ENCODE measurements around the gene AHNAK.
A peak's percentile ranks its signal among the peaks of the same experiment; 100 is the strongest.
"Not testable (repeated sequence)": the region's sequence is repeated elsewhere in the genome, so short reads cannot be mapped to it uniquely, and the experiment has no call there.

Gene AHNAK

DNA sequence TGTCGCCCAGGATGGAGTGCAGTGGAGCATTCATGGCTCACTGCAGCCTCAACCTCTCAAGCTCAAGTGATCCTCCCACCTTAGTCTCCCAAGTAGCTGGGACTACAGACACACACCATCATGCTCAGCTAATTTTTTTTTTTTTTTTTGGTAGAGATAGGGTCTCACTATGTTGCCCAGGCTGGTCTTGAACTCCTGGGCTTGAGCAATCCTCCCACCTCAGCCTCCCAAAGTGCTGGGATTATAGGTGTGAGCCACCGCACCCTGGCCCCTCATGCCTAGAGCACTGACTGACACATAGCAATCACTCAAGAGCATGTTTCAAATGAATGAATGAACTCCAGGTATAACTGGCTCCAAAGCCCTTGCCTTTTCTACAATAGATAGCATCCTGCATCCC is 3.9 kb upstream of the AHNAK start:
- not testable (repeated sequence) for DNase-seq (ENCODE audit: low read depth in 2 of 2)

DNA sequence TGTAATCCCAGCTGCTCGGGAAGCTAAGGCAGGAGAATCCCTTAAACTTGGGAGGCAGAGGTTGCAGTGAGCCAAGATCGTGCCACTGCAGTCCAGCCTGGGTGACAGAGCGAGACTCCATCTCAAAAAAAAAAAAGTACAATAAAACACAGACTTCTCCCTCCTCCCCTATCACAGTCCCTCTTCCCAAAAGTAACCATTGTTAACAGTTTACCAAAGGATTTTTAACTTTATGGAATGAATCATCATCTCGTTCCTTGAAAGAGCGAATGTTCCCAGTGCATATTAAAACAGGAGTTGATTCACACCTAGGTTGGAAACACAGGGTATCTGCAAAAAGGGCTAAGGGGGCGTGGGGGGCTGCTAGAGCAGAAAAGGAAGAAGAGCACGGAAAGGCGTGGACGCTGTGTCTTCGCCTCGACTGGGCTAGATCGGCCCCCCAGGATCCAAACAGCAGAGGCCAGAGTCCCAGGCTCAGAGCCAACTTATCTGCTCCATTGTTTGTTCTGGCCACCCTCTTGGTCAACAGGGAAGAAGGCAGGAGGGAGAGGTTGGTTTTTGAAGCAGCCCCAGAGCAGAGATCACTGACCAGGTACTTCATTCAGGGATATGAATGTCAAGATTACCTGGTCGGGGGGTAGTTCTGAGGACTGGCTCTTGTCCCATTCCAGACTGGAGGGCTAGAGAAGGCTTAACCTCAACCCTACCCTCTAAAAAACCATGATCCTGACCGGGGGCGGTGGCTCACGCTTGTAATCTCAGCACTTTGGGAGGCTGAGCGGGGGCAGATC is 2.1 kb upstream of the AHNAK start:
- no peak for DNase-seq (ENCODE audit: low read depth in 2 of 2)

DNA sequence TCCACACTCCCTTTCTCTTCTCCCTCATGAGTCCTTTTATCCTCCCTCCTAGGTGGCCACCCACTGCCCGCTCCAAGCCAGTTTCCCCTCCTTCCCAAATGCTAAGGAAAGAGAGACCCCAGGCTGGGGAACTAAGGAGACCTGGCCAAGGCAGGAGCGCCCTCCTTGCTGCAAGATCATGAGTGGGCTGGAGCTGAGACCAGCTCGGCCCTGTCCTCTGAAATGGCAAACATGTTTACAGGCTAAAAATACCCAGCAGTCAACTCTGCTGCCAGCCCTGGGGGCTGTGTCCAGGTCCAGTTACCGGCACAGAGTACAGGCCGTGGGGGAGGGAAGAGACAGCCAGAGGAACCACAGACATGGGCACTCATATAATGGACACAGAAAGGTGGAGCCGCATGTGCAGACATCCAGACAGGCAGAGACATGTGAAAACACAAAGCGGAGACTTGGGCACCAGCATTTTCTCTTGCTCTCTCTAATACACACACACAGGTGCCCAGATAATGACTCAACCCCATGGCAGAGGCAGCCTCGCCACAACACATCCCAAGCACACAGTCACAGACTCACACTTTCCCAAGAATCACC is 1.2 kb upstream of the AHNAK start:
- no peak for DNase-seq (ENCODE audit: low read depth in 2 of 2)

DNA sequence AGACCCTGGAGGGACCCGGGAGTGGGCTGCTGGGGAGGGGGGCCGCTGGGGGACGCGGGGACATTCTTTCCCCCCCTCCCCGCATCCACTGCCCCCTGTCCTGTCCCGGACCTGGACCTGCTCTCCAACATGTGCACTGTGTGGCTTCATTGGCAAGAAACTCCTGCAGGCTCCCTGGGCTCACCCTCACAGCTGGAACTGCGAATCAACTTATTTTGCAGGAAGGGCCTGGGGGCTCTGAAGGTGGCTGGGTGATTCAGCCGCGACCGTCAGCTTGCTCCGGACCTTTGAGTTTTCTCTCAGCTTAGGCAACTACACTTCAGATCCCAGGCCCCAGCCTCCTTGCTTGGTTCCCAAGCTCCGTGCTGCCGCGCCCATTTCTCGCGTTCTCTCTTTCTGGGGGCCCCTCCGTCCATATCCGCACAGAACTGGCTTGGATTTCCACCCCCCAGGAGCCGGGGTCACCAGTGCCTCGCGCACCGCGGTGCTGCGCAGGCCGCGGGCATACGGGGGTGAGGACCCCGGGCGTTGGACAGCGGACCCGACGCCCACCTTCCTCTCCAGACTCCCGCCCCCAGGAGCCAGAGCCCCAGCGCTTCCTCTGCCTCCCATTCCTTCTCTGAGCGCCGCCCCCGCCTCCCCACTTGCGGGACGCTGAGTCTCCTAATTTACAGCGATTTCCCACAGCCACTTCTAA is 471 bp upstream of the AHNAK start:
- DNase-seq (ENCODE audit: low read depth in 2 of 2) = no peak

DNA sequence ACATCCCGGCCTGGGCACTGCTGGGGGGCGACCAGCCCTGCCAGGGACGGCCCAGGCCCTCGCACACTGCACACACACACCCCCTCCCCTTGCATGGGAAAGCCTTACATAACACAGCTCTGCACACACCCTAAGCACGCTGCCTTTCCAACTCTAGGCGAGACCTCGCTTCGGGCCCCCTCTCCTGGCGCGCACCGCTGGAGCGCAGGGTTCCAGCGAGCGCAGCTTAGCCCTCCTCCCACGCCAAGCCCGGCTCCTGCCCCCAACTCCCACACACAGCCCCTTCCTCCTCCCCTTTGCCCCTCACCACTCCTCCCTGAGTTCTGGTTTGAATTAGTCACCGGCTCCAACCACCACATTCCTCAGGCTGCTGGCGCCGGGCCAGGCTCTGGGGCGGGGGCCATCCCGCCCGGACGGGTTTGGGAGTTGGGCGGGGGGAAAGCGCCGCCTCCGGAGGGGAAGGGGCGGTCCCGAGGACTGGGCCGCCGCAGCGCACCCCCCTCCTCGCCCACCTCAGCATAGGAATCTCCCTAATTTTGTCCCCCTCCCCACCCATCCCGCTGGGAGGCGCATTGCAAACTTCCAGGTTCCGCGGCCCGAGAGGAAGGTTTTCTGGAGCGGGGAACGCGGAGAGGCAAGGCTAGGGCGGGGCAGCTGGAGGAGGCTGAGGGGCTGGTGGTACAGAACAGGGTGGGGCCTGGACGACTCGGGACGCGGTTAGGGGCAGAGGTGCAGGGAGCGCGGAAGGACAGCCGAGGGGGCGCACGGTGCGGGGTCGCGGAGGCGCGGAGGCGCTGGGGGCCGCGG is 966 bp downstream of the AHNAK start:
- peak in 1 of 2 donors; percentile 47 for DNase-seq (ENCODE audit: low read depth in 2 of 2)

DNA sequence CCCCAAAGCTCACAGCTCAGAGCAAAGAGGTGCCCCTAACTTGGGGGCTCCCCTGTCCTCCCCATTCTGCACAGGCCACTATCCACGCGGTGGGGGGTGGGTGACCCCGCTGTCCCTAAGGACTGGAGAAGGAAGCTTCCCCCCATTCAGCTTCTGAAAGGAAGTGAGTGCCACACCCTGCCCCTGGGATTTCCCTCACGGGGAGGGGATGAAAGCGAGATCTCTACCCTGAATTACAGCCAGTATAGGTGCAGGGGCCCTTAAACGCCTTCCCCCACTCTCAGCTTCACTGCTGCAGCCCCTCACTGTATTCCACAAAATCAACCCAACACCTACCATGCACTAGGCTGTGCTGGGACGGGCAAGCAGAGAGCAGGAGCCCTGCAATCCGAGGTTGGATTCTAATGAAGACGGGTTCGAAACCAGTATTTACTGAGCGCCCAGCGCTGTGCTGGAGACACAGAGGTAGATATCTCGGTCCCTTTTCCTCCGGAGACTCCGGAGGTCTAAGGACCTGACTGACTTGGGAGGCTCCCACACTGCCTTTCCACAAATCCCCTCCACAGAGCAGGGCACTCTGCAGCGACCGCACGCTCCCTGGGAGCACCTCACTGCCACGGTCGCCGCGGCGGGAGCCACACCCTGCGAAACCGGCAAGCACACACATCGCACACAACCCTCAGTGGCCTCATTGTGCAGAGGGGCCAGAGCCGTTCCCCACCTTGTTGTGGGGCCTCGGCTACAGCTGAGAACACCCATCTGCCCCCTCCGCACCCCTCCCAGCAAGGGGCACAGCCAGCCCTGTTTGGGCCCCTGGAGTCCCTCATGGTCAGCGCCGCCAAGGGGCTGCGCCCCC is 1.8 kb downstream of the AHNAK start:
- no peak for DNase-seq (ENCODE audit: low read depth in 2 of 2)

DNA sequence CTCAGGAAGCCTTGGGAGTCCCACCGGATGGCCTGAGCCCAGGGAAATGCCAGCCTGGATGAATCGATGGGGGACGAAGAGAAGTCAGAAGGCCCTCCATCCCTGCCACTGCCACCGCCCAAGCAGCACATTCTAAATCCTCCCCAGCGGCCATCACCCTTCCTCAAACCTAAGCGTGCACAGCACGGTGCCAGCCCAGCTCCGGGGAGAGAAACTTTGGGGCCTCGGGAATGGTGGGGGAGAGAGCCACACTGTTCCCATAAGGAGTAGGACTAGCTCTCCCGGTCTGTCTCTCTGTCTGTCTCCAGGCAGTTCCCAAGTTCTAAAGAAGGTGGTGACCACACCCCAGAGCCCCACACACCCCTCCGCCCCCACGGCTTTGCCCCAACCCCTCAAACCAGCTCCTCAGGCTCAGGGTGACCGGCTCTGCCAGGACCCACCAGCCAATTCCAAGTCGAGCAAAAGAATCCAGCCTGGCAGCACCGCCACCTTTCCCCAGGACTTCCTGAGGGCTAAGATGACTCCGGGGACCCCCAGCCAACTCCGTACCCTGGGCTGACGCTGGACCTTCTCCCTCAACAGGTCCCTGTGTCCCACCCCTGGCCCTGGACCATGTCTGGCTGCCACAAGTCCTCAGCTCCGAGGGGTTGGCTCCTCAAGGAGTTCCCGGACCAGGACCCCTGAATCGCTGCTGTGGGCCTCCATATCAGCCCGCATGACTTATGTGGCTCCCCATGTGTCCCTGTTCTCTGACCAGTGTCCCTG is 2.7 kb downstream of the AHNAK start:
- no peak for DNase-seq (ENCODE audit: low read depth in 2 of 2)

DNA sequence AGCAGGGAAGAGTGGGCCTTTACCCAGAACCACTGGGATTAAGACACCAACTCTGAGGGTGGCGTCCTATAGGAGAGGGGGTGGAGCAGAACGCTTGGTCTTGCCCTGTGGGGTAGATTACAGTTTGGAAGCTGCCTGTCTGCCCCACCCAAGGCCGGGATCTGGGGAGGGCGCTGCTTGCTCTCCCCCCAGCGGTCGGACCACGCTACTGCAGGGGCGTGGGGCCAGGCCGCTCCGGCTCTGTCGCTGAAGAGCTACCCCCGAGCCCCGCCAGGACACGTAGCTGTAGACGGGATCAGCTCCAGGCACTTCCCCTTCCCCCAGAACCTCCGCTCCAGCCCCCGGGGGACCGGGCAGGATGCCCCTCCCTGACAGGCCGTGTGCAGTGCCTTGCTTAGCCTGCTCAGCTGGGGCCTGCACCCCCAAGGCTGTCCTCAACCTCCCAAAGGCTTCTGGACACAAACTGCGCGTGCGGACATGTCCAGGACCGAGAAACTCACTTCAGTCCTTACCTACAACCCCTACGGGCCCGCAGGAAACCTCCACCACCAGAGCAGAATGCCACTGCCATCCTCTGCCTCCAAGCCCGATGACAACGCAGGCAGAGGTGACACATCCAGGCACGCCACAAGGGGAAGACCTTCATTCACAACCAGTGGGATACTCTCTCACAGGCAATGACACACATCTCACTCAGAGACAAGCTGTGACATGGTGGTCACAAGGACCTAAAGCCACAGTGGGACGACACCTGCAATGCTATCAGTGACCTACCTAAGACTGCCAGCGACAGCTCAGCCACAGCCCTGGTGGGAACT is 3.6 kb downstream of the AHNAK start:
- DNase-seq (ENCODE audit: low read depth in 2 of 2) = peak in 1 of 2 donors; percentile 52

DNA sequence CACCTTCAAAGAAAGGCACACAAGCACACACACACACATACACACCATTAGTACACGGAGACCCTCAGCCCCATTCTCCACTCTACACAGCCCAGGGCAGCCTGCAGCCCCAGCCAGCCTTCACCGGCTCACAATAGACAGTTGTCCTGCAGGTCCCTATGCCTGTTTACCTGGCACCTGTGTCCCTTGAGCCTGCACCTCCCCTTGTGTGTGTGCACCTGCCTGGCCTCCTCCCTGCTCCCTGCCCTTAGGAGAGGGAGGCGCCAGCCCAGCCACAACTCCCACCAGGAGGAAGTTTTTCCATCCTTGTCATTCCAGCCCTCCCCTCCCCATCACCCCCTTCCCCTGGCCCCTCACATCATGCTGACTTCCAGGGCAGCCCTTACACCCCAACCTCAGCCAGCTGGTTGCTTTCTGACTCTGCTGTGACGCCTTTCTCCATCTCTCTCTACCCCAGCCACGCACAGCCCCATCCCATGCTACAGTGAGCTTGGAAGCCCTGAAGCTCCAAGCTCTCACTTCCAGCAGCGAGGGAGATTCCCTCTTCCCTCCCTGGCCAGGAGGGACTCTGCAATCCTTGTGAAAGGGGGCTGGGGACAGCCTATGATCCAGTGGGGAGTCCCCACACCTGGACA is 4.4 kb downstream of the AHNAK start:
- no peak for DNase-seq (ENCODE audit: low read depth in 2 of 2)

DNA sequence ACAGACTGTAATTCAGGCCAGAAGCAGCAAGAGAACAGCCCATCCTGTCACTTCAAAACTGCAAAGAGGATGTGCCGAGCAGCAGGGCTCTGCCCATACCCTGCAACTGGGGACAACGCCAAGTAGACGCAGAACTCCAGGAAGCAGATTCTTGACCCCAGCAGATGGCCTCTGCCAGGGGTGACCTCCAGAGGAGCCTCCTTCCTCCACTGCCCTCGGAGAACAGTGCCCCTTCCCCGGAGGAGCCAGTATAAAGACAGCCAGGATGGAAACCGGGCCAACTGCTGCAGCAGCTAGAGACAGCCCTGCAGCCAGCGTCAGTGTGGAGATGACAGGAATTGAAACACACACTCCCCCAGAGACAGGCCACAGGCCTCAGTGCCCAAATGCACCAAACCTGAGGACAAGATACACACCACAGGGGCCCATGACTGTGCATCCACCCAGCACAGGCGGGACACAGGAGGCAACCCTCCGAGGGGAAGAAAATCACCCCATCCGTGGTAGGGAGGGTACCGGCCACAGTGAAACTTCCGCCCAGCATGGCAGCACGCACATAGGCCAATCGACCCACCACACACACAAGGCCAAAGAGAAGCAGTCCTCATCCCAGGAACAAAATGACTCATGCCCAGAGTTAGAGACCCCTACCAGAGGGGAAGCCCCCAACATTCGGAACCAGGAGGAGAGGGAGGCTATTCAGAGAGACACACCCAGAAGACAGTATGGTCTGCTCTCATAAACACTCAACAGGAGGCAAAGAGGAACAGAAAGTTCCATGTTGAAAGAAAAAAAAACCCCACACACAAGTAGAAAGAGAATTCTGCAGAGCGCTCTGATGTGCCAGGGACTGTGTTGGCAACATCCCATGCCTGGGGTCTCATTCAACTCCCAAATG is 5.6 kb downstream of the AHNAK start:
- no peak for DNase-seq (ENCODE audit: low read depth in 2 of 2)

DNA sequence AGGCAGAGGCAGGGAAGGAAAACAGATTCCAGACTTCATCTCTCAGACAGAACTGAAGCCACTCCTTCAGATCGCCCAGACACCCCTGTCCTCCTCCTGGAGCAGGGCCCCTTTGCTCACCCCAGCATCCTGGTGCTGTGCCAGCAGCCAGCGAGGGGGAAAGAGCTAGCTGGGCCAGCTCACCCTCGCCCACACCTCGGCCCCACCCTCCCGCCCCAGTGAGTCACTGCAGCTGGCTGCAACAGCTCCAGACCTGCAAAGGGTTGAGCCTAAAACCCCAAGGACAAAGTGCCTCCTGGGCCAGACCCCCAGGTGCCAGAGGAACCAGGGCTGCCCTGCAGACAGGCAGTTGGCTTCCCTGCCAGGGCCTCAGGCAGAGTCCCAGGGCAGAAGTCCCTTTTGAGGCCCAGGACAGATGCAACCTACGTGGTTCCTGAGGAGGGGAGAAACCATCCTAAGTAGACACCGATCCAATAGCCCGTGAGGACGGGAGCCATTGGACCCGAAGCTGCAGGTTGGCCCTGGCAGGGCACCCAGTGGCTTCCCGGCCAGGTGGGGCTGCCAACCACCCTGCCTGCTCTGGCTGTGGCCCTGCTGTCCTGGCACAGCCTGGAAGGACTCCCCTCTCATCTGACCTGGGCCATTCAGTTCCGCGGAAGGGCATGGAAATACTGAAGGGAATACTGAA is 7.2 kb downstream of the AHNAK start:
- DNase-seq (ENCODE audit: low read depth in 2 of 2) = no peak

DNA sequence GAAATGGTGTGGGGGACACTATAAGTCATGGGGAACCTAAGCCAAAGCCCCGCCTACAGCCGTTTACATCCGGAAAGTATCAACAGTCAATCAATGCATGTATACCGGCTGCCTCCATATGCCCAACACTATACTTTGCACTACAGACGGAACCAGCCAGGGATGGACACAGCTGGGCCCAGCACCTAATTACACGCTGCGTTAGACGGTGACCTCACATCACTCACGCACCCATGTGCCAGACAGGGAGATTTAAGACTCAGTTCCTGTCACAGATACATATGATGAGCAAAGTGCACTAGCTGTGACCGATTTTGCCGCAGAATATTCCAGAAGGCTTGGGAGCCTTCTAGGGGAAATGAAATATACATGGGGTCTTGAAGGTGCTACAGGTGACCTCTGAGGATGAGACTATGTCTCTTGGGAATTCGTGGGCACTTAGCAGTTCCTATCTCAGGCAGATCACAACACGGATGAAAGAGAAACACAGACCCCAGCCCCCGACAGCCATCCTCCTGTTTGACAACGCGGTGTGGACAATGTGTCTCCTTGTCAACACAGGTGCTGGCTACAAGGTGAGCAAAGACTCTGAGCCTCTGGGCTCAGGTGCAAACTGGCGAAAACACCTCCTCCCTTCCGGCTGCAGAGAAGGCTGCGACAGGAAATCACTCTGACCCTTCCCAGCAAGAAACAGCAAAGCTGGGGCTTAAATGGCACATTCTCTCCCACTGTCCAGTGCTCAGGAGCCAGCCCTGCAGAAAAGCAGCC is 8.0 kb downstream of the AHNAK start:
- DNase-seq (ENCODE audit: low read depth in 2 of 2) = no peak

DNA sequence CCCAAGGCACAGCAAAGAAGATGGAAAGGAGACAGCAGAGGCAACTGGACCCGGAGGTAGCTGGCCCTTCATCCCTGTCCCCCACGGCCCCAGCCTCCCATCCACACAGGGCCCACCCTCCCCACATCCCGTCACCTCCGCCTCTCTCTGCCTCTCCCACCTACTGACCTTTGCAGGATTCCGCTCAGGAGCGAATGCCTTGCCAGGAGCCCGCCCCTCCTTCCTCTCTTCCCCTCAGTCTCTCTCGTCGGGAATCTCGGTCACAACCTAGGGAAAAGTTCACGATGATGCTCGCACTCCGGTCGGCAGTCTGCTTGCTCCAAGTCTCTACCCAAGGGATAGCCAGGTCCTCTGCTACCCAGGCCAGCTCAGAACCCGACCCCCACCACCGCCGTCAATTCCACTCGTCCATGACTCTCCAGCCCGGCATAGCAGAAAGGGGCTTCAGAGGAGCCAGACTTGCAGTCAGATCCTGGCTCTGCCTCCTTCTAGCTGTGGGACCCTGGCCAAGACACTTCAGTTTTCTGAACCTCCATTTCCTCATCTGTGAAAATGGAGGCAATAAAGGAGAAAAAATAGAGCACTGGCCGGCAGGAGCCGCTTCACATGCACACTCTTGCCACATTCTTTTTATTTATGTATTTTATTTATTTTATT is 10.2 kb downstream of the AHNAK start:
- DNase-seq (ENCODE audit: low read depth in 2 of 2) = no peak

DNA sequence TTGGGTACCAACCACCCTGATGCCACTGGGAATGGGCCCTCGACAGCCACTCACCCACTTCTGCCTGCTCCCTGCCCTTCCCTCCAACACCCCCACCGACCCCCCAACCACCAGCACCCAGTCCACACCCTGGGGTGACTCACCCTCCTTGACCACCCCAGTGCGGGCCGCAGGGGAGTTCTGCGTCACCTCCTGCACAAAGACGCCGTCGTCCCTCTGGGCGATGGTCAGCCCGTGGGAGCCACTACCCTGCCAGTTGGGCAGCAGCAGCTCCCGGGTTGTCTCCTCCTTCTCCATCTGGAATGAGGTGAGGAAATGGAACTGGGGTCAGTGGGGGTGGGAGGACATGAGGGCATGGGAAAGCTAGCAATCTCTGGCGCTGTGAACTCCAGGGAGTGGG is 10.8 kb downstream of the AHNAK start:
- no peak for DNase-seq (ENCODE audit: low read depth in 2 of 2)

DNA sequence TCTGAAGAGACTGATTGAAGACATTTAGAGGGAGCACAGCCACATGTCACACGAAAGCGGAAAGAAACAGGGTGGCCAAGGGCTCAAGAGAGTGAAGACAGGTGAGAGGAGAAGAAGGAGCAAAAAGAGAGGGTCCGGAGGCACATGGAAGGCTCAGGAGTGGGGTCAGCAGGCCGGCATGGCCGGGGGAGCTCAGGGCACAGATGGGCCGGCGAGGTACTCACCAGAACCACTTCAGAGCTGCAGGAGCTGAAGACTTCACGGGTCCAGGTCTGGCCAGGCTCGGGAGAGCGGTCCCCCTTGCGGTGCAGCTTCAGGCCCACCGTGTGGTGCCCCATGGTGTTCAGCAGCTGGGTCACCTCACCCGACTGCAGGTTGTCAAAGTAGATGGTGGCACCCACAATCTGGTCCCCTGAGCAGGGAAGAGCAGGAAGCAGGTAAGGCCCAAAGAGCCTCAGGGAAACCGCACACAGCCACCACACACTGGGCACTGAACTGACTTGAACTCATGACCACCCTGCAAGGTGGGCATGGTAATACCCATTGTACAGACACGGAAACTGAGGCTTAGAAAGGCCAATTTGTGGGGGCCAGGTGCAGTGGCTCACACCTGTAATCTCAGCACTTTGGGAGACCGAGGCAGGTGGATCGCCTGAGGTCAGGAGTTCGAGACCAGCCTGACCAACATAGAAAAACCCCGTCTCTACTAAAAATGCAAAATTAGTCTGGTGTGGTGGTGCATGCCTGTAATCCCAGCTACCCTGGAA is 11.6 kb downstream of the AHNAK start:
- DNase-seq (ENCODE audit: low read depth in 2 of 2) = no peak
